ENCODE results near the gene RBP5.

- TF ChIP-seq CTCF (IDR thresholded peaks at IDR 0.05): peak; percentile 91 to 95 (median 94)
- TF ChIP-seq POLR2AphosphoS5 (IDR thresholded peaks at IDR 0.05): peak; percentile 82 to 95
- peak; percentile 68 for TF ChIP-seq POLR2A (IDR thresholded peaks at IDR 0.05; ENCODE audit: low read depth)
- TF ChIP-seq EP300 (IDR thresholded peaks at IDR 0.05): no peak
Measured at GRCh38 chr12:7092229-7092985, 36.3 kb downstream of the RBP5 start, which contains the start of gene C1R.

Data from esophagus muscularis mucosa (tissue), 4 donors.